ENCODE measurements around the gene PRPF40A. TPM values are rescaled to one million over a fixed set of nuclear protein-coding genes. Genes with fewer than 3 reads are reported as not detected.

Gene PRPF40A
- total RNA-seq, 1 donor from 2014 or later: 33.8 TPM

DNA sequence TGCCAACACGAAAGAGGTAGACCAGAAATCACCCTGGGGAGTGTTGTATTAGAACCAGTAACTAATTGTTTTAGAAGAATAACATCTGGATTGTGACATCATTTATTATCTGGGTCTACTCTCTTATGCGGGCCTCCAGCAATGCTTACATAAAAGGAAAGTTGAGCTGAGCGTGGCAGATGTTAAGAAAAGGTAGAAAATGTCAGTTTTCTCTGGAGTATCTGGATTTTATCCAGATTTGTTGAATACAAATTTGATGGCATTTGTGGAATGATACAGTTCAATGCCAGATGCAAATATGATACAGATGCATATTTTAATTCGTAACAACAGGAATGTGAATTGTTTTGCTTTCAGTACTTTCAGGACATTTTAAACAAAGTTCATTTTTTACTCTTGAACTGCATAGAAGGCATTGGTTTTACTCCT lies 90.3 kb downstream of the PRPF40A start:
- DNase-seq: no peak
- TF ChIP-seq, protein P1, sequence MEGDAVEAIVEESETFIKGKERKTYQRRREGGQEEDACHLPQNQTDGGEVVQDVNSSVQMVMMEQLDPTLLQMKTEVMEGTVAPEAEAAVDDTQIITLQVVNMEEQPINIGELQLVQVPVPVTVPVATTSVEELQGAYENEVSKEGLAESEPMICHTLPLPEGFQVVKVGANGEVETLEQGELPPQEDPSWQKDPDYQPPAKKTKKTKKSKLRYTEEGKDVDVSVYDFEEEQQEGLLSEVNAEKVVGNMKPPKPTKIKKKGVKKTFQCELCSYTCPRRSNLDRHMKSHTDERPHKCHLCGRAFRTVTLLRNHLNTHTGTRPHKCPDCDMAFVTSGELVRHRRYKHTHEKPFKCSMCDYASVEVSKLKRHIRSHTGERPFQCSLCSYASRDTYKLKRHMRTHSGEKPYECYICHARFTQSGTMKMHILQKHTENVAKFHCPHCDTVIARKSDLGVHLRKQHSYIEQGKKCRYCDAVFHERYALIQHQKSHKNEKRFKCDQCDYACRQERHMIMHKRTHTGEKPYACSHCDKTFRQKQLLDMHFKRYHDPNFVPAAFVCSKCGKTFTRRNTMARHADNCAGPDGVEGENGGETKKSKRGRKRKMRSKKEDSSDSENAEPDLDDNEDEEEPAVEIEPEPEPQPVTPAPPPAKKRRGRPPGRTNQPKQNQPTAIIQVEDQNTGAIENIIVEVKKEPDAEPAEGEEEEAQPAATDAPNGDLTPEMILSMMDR (IDR thresholded peaks at IDR 0.05; ENCODE audit: borderline replicate concordance): no peak
- Histone ChIP-seq H3K4me3 (no peak overlapping the region), H3K36me3 (peaks cover 39% of the 10 kb centered on the region), H3K27me3 (ENCODE audit: low read depth) (no peaks in the 10 kb centered on the region), H3K27ac (replicated peaks) (no peak overlapping the region), H3K4me1 (no peaks in the 10 kb centered on the region), H3K9me3 (replicated peaks) (no peaks in the 10 kb centered on the region)
- intact Hi-C loops (cut with micrococcal nuclease): loop anchor here (5.0 to 10.0 kb wide), 2 partner anchors 435 to 592 kb away; no protein-coding TSS in a partner anchor

DNA sequence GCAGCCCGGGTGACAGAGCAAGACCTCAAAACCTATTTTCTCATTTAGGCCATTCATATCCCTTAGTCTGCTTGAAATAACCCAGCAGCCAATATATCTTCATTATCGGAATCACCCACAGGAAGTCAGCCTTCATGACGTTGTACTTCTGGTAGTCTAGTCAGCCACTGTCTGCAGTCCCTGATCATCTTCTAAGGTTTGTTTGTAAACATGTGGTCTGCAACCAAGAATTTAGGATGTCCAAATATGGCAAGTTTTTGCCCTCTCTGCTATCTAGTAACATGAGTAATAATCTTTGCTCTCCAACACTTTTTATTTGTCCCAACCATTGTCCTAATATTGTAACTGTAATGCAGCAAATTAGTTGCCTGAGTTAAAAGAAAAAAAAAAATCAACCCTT lies 92.5 kb downstream of the PRPF40A start:
- no peak for DNase-seq
- Histone ChIP-seq H3K36me3 (peaks cover 34% of the 10 kb centered on the region), H3K4me3 (no peak overlapping the region), H3K4me1 (no peaks in the 10 kb centered on the region), H3K9me3 (replicated peaks) (no peaks in the 10 kb centered on the region), H3K27me3 (ENCODE audit: low read depth) (no peaks in the 10 kb centered on the region), H3K27ac (replicated peaks) (no peak overlapping the region)
- TF ChIP-seq, protein P1 (IDR thresholded peaks at IDR 0.05; ENCODE audit: borderline replicate concordance): no peak
- intact Hi-C loops (cut with micrococcal nuclease): loop anchor here (5.0 to 10.0 kb wide), 2 partner anchors 433 to 590 kb away; no protein-coding TSS in a partner anchor

DNA sequence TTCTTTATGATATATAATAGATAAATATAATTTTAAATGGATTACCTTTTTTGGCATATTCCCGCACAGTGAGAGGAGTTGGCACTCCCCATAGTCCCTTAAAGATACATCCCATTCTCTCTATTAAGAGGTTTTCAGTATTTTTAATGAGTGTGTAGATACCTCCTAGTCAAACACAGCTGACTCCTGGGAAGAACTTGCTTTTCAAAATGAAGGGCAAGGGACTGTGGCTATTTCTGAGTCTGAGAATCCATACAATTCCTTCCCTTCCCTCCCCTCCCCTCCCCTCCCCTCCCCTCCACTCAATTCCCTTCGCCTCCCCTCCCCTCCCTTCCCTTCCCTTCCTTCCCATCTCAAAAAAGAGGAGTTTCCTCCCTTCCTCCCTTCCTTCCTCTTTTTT lies 93.5 kb downstream of the PRPF40A start:
- H3K4me1 ChIP-seq: no peaks in the 10 kb centered on the region
- H3K36me3 ChIP-seq: peaks cover 30% of the 10 kb centered on the region
- TF ChIP-seq, protein P1 (IDR thresholded peaks at IDR 0.05; ENCODE audit: borderline replicate concordance): no peak
- no peaks in the 10 kb centered on the region for H3K27me3 ChIP-seq (ENCODE audit: low read depth)
- intact Hi-C loops (cut with micrococcal nuclease): loop anchor here (10.0 kb wide), 1 partner anchor 589 kb away; no protein-coding TSS in a partner anchor
- no peak overlapping the region for H3K4me3 ChIP-seq
- H3K27ac ChIP-seq (replicated peaks): no peak overlapping the region
- no peaks in the 10 kb centered on the region for H3K9me3 ChIP-seq (replicated peaks)
- DNase-seq: no peak

DNA sequence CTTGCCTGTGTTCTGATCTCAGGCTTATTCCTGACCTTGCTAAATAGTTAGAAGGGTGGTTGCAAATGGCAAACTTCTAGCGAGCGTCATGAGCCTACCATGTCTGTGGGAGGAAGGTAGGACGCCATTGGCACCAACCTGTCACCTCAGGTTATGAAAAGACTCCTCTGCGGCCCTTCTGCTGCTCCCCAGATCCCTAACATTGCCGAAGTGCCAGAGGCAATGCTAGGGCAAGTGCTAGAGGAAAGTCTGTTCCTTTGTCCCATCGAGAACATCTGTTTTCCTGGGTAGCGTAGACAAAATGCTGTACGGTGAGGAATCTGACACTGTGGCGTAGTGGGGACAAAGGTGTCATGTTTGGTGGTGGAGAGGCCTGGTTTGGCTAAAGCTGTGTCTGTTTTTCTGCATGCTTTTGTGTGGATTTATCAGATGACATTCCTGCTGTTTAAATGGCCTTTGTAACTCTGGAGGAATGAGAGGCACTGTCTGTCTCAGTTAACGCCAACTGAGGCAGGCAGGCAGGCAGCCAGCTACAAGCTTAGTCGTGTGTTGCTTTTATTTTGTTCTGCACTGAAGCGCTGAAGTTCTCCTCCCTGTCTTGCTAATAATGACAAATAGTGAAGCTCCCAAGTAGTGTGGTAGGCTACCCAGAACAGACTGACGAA lies 94.1 kb downstream of the PRPF40A start:
- intact Hi-C loops (cut with micrococcal nuclease): loop anchor here (10.0 kb wide), 1 partner anchor 588 kb away; no protein-coding TSS in a partner anchor
- TF ChIP-seq, protein P1 (IDR thresholded peaks at IDR 0.05; ENCODE audit: borderline replicate concordance): no peak
- H3K27me3 ChIP-seq (ENCODE audit: low read depth): no peaks in the 10 kb centered on the region
- no peaks in the 10 kb centered on the region for H3K9me3 ChIP-seq (replicated peaks)
- H3K4me3 ChIP-seq: no peak overlapping the region
- DNase-seq: no peak
- H3K36me3 ChIP-seq: peaks cover 30% of the 10 kb centered on the region
- no peak overlapping the region for H3K27ac ChIP-seq (replicated peaks)
- H3K4me1 ChIP-seq: no peaks in the 10 kb centered on the region

DNA sequence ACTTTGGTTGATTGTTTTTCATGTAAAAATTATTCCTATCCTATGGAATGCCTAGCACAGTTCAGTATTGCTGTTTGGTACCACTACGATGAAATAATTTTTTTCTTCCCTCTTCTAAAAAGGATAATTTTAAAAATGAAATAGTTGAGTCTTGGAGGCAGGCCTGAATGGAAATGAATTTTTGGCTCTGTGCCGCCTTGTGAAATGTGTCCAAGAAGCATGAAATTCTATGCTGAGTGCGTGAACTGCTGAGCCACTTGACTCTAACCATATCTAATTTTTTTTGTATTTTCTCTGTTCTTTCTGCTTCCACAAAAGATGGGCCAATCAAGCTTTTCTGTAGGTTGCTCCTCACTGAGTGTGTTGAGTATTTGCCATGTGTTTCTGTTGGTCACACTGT lies 95.0 kb downstream of the PRPF40A start:
- Histone ChIP-seq H3K36me3 (peaks cover 32% of the 10 kb centered on the region), H3K27ac (replicated peaks) (no peak overlapping the region), H3K4me3 (no peak overlapping the region), H3K4me1 (no peaks in the 10 kb centered on the region), H3K27me3 (ENCODE audit: low read depth) (no peaks in the 10 kb centered on the region), H3K9me3 (replicated peaks) (no peaks in the 10 kb centered on the region)
- TF ChIP-seq, protein P1 (IDR thresholded peaks at IDR 0.05; ENCODE audit: borderline replicate concordance): no peak
- intact Hi-C loops (cut with micrococcal nuclease): loop anchor here (10.0 kb wide), 1 partner anchor 587 kb away; no protein-coding TSS in a partner anchor
- DNase-seq: no peak

Data from left ventricle myocardium inferior (tissue), 1 donor.